Tibial nerve (tissue), 4 donors: ENCODE data around the gene RAI14. TPM values are rescaled to one million over a fixed set of nuclear protein-coding genes. Genes with fewer than 3 reads are reported as not detected.
A peak's percentile ranks its signal among the peaks of the same experiment; 100 is the strongest.

Source experiments
- DNase-seq, 2 donors: peaks; one replicate each; pipeline ENCODE4 v3.0.0-alpha.2; 2019; ENCODE audit warnings: low spot score in 2 of 2
- H3K27ac ChIP-seq, 4 donors: fragments of 200-600 bp; sonication (generic) in 3 of 4; one replicate each; pipeline ENCODE4 v1.5.1; 2017 to 2019; ENCODE audit warnings: mild to moderate bottlenecking in 1 of 4
- H3K27me3 ChIP-seq, 2 donors: fragments of 200-600 bp; sonication (generic) in 1 of 2; one replicate each; pipeline versions ENCODE4 v1.5.1 to v1.6.0; 2017 to 2019
- H3K36me3 ChIP-seq, 3 donors: fragments of 200-600 bp; sonication (generic); one replicate each; pipeline ENCODE4 v1.5.1; 2018 to 2019
- H3K4me1 ChIP-seq, 4 donors: fragments of 200-600 bp; sonication (generic) in 3 of 4; one replicate each; pipeline ENCODE4 v1.5.1; 2017 to 2019
- H3K4me3 ChIP-seq, 4 donors: fragments of 200-600 bp; sonication (generic) in 3 of 4; one replicate each; pipeline ENCODE4 v1.5.1; 2017 to 2019; ENCODE audit warnings: mild to moderate bottlenecking in 1 of 4, moderate library complexity in 1 of 4
- H3K9me3 ChIP-seq, 4 donors: fragments of 200-600 bp; sonication (generic) in 3 of 4; one replicate each; pipeline ENCODE4 v1.5.1; 2017 to 2019
- CTCF ChIP-seq, 5 experiments: fragments of 200-600 bp in 3 of 5; fragments of 450-650 bp in 2 of 5; sonication (generic) in 3 of 5; IDR thresholded peaks; one replicate each; pipeline ENCODE4 v1.5.1; 2016 to 2019; ENCODE audit warnings: antibody characterized with exemption in 5 of 5, mild to moderate bottlenecking in 3 of 5, moderate library complexity in 2 of 5
- EP300 ChIP-seq, 2 donors: sonication (generic); formaldehyde crosslinking; IDR thresholded peaks; one replicate each; pipeline ENCODE4 v1.6.1; 2017; ENCODE audit warnings: antibody characterized with exemption in 2 of 2, mild to moderate bottlenecking in 1 of 2
- POLR2A ChIP-seq, 2 donors: fragments of 450-650 bp; IDR thresholded peaks; one replicate each; pipeline ENCODE4 v1.6.1; 2017; ENCODE audit warnings: antibody characterized with exemption in 2 of 2, mild to moderate bottlenecking in 2 of 2, moderate library complexity in 2 of 2
- WGBS, 2 donors: methylation state at CpG; one replicate each; pipeline ENCODE4 v1.1.5; 2018; 5-methylcytosine and 5-hydroxymethylcytosine counted together
- total RNA-seq, 4 donors: library from RNA; depleted of rRNA; stranded (reverse); fragments of >200 nt; gene quantifications; one replicate each; pipeline ENCODE4 v1.1.0, GENCODE V29; 2016

RAI14 gene
- total RNA-seq, 4 donors from 2014 or later: 42.8 to 72.2 (median 68.0) TPM

GRCh38 chr5:34817558-34818351, 161.6 kb downstream of the RAI14 start:
- H3K36me3 ChIP-seq: peaks cover 0 to 30% (median 0%) of the 10 kb centered on the region in 3 donors

GRCh38 chr5:34818717-34819116, 162.6 kb downstream of the RAI14 start:
- no peak overlapping the region for H3K27ac ChIP-seq
- 85 to 87% methylated on average over 3 of the region's 3 CpGs for WGBS, 2 donors
- H3K4me3 ChIP-seq: no peak overlapping the region
- H3K9me3 ChIP-seq: no peaks in the 10 kb centered on the region
- peaks cover 0 to 40% (median 0%) of the 10 kb centered on the region in 3 donors for H3K36me3 ChIP-seq
- DNase-seq: no peak
- H3K4me1 ChIP-seq: peaks cover 0 to 4% (median 0%) of the 10 kb centered on the region in 4 donors
- TF ChIP-seq EP300 (IDR thresholded peaks at IDR 0.05) (no peak), CTCF (IDR thresholded peaks at IDR 0.05) (no peak), POLR2A (IDR thresholded peaks at IDR 0.05) (no peak)
- no peaks in the 10 kb centered on the region for H3K27me3 ChIP-seq

More at GRCh38 chr5:34817558-34818351, 161.6 kb downstream of the RAI14 start:
- Histone ChIP-seq H3K9me3 (no peaks in the 10 kb centered on the region), H3K27me3 (no peaks in the 10 kb centered on the region), H3K4me1 (peaks cover 0 to 4% (median 0%) of the 10 kb centered on the region in 4 donors), H3K27ac (no peak overlapping the region), H3K4me3 (no peak overlapping the region)
- WGBS, 2 donors: 87 to 89% methylated on average over 3 of the region's 3 CpGs
- DNase-seq: no peak
- TF ChIP-seq CTCF (IDR thresholded peaks at IDR 0.05) (no peak), EP300 (IDR thresholded peaks at IDR 0.05) (no peak), POLR2A (IDR thresholded peaks at IDR 0.05) (no peak)

- 100% methylated on average over 1 of the region's 1 CpG for WGBS, 2 donors
- H3K36me3 ChIP-seq: peaks cover 0 to 43% (median 0%) of the 10 kb centered on the region in 3 donors
These were observed 164.5 kb downstream of the RAI14 start for GRCh38 chr5:34820593-34820992.

GRCh38 chr5:34822956-34823715, 167.0 kb downstream of the RAI14 start:
- DNase-seq: no peak
- Histone ChIP-seq H3K27me3 (no peaks in the 10 kb centered on the region), H3K9me3 (no peaks in the 10 kb centered on the region), H3K36me3 (peaks cover 0 to 65% (median 3%) of the 10 kb centered on the region in 3 donors), H3K27ac (no peak overlapping the region), H3K4me3 (no peak overlapping the region), H3K4me1 (peaks cover 0 to 4% (median 0%) of the 10 kb centered on the region in 4 donors)
- 82 to 86% methylated on average over 8 of the region's 8 CpGs for WGBS, 2 donors
- TF ChIP-seq CTCF (IDR thresholded peaks at IDR 0.05): no peak
- TF ChIP-seq POLR2A (IDR thresholded peaks at IDR 0.05): no peak

More at GRCh38 chr5:34820593-34820992, 164.5 kb downstream of the RAI14 start:
- TF ChIP-seq POLR2A (IDR thresholded peaks at IDR 0.05) (no peak), EP300 (IDR thresholded peaks at IDR 0.05) (no peak), CTCF (IDR thresholded peaks at IDR 0.05) (no peak)
- H3K27ac ChIP-seq: no peak overlapping the region
- no peak for DNase-seq
- no peak overlapping the region for H3K4me3 ChIP-seq
- H3K27me3 ChIP-seq: no peaks in the 10 kb centered on the region
- H3K9me3 ChIP-seq: no peaks in the 10 kb centered on the region
- H3K4me1 ChIP-seq: peaks cover 0 to 4% (median 0%) of the 10 kb centered on the region in 4 donors

GRCh38 chr5:34826347-34826746, 170.2 kb downstream of the RAI14 start:
- no peaks in the 10 kb centered on the region for H3K27me3 ChIP-seq
- H3K4me1 ChIP-seq: peaks cover 0 to 13% (median 5%) of the 10 kb centered on the region in 4 donors
- no peak for DNase-seq
- H3K36me3 ChIP-seq: peaks cover 0 to 79% (median 3%) of the 10 kb centered on the region in 3 donors
- H3K9me3 ChIP-seq: no peaks in the 10 kb centered on the region
- H3K4me3 ChIP-seq: no peak overlapping the region
- peak in 1 of 2 donors; percentile 25 for TF ChIP-seq EP300 (IDR thresholded peaks at IDR 0.05)
- TF ChIP-seq POLR2A (IDR thresholded peaks at IDR 0.05): no peak
- TF ChIP-seq CTCF (IDR thresholded peaks at IDR 0.05): peak in 1 of 5 experiments; percentile 20
- 44 to 55% methylated on average over 6 of the region's 6 CpGs for WGBS, 2 donors
- H3K27ac ChIP-seq: peak overlapping the region in 2 of 4 donors; percentile 3 to 9
